ENCODE data around the gene CCSAP. TPM values are rescaled to one million over a fixed set of nuclear protein-coding genes. Genes with fewer than 3 reads are reported as not detected.
"Not testable (repeated sequence)": the region's sequence is repeated elsewhere in the genome, so short reads cannot be mapped to it uniquely, and the experiment has no call there.

CCSAP gene
- total and polyA plus RNA-seq, 7 experiments from 2014 or later = 1.1 to 13.9 (median 12.6) TPM

DNA sequence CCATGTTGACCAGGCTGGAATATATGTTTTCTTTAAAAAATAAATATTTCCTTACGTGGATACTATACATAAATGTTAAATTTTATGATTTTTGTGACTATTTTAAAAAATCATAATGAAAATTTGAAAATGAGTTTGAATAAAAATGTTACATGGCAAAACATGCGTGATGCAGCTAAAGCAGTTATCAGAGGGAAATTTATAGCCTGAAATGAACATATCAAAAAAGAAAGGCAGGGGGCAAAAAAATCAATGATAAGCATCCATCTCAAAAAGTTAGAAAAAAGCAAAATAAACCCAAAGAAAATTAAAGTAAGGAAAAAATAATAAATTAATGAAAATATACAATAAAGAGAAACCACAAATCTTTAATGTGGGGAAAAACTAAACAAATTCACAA, 8.6 kb downstream of the CCSAP start:
- DNase-seq (no peak), ATAC-seq (no peak)
- H3K27ac Mint-ChIP-seq = no peak overlapping the region
- H3K9me3 Mint-ChIP-seq = peaks cover 0 to 7% (median 2%) of the 10 kb centered on the region in 11 donors
- H3K9me3 ChIP-seq (ENCODE audit: control insufficient read depth in 2 of 3, low read length in 3 of 3) = no peaks in the 10 kb centered on the region
- H3K4me1 ChIP-seq (ENCODE audit: control insufficient read depth in 2 of 2, insufficient read depth in 2 of 2, low read length in 2 of 2) = no peaks in the 10 kb centered on the region
- peaks cover 0 to 4% (median 0%) of the 10 kb centered on the region in 3 experiments for H3K36me3 ChIP-seq (ENCODE audit: control insufficient read depth in 2 of 3, insufficient read depth in 3 of 3, low read length in 3 of 3)
- H3K4me1 Mint-ChIP-seq = peaks cover 17 to 31% (median 22%) of the 10 kb centered on the region in 7 donors
- no peak overlapping the region for H3K4me3 Mint-ChIP-seq
- intact Hi-C loops (cut with micrococcal nuclease) = no loop called here
- no peak overlapping the region for H3K4me3 ChIP-seq (ENCODE audit: low read length)
- POLR2A ChIA-PET = no interaction called here
- H3K27me3 ChIP-seq (ENCODE audit: control insufficient read depth in 2 of 2, insufficient read depth in 2 of 2, low read length in 2 of 2) = no peaks in the 10 kb centered on the region
- no peaks in the 10 kb centered on the region for H3K27me3 Mint-ChIP-seq
- CTCF ChIA-PET = no interaction called here
- no peak overlapping the region for H3K27ac ChIP-seq (ENCODE audit: low read depth, low read length)
- peaks cover 4 to 29% (median 15%) of the 10 kb centered on the region in 5 donors for H3K36me3 Mint-ChIP-seq

DNA sequence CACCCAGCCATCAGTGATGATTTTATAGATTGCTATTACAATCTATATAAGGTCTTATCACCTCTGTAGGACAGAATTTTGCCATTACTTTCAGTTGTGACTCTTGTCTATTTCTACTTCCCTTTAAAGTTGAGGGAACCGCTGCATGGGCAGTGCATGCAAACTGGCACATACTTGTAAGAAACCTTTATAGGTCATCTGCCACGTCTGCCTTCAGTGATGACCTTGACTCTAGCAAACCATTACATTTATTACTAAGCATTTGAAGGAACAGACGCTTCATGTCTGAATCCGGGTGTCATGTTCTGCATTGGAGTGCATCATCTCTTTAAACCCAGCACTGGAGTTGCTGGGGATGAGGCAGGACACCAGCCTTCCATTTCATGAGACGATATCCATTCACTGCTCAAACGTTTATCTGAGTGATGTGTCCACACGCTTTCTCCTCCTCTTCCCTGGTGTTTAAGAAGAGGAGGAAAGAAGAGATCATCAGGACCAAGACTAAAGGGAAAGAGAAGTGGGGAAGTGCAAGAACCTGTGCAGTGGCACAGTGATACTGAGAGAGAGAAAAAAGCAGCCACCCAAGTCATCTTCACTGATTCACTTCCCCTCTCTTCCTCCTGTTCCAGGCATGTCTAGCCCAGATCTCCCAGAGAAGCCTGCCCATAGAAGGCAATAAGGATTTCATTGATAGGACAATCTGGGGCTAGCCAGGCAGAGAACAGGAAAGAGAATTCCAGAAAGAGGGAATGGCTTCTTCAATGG, 14.1 kb downstream of the CCSAP start:
- no peaks in the 10 kb centered on the region for H3K27me3 Mint-ChIP-seq
- CTCF ChIA-PET = no interaction called here
- Histone ChIP-seq H3K4me1 (ENCODE audit: control insufficient read depth in 2 of 2, insufficient read depth in 2 of 2, low read length in 2 of 2) (no peaks in the 10 kb centered on the region), H3K4me3 (ENCODE audit: low read length) (no peak overlapping the region), H3K27ac (ENCODE audit: low read depth, low read length) (no peak overlapping the region), H3K27me3 (ENCODE audit: control insufficient read depth in 2 of 2, insufficient read depth in 2 of 2, low read length in 2 of 2) (no peaks in the 10 kb centered on the region), H3K36me3 (ENCODE audit: control insufficient read depth in 2 of 3, insufficient read depth in 3 of 3, low read length in 3 of 3) (peaks cover 0 to 4% (median 2%) of the 10 kb centered on the region in 3 experiments), H3K9me3 (ENCODE audit: control insufficient read depth in 2 of 3, low read length in 3 of 3) (no peaks in the 10 kb centered on the region)
- H3K4me1 Mint-ChIP-seq = peaks cover 0 to 37% (median 16%) of the 10 kb centered on the region in 7 donors
- no peak overlapping the region for H3K4me3 Mint-ChIP-seq
- POLR2A ChIA-PET = no interaction called here
- no peak for DNase-seq
- peak overlapping the region in 3 of 9 donors; percentile 8 to 60 (median 11) for H3K27ac Mint-ChIP-seq
- H3K9me3 Mint-ChIP-seq = peaks cover 0 to 3% (median 0%) of the 10 kb centered on the region in 11 donors
- intact Hi-C loops (cut with micrococcal nuclease) = loop anchor here in 1 of 2 donors (5.0 kb wide), 1 partner anchor 179 kb away; the partner anchor contains the start of gene NUP133
- no peak for ATAC-seq
- H3K36me3 Mint-ChIP-seq = peaks cover 3 to 31% (median 12%) of the 10 kb centered on the region in 5 donors

DNA sequence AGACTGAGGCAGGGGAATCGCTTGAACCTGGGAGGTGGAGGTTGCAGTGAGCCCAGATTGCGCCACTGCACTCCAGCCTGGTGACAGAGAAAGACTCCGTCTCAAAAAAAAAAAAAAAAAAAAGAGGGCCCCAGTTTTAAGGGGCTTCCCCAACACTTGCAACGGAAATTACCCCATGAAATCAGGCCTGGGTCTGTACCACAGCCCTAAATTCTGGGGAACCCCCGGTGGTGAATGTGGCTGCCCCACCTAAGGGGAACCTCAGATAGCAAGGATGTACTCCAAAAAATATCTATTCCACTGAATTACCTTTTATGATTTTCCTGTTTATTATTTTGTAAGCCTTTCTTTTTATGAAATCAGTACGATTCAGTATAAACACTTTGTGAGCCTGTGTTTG, 15.1 kb downstream of the CCSAP start:
- H3K4me3 Mint-ChIP-seq; POLR2A ChIA-PET; H3K4me3 ChIP-seq (ENCODE audit: low read length); H3K36me3 ChIP-seq (ENCODE audit: control insufficient read depth in 2 of 3, insufficient read depth in 3 of 3, low read length in 3 of 3); H3K27ac ChIP-seq (ENCODE audit: low read depth, low read length); CTCF ChIA-PET; H3K27me3 Mint-ChIP-seq; H3K4me1 ChIP-seq (ENCODE audit: control insufficient read depth in 2 of 2, insufficient read depth in 2 of 2, low read length in 2 of 2); H3K9me3 Mint-ChIP-seq; H3K9me3 ChIP-seq (ENCODE audit: control insufficient read depth in 2 of 3, low read length in 3 of 3); H3K27me3 ChIP-seq (ENCODE audit: control insufficient read depth in 2 of 2, insufficient read depth in 2 of 2, low read length in 2 of 2): not testable (repeated sequence)
- ATAC-seq (peak; percentile 77), DNase-seq (peak in 2 of 9 donors; percentile 23 to 35)
- intact Hi-C loops (cut with micrococcal nuclease) = loop anchor here in 1 of 2 donors (5.0 kb wide), 1 partner anchor 180 kb away; the partner anchor contains the start of gene NUP133
- peaks cover 3 to 31% (median 12%) of the 10 kb centered on the region in 5 donors for H3K36me3 Mint-ChIP-seq
- peaks cover 0 to 38% (median 16%) of the 10 kb centered on the region in 7 donors for H3K4me1 Mint-ChIP-seq
- H3K27ac Mint-ChIP-seq = peak overlapping the region in 3 of 9 donors; percentile 56 to 80 (median 58)

DNA sequence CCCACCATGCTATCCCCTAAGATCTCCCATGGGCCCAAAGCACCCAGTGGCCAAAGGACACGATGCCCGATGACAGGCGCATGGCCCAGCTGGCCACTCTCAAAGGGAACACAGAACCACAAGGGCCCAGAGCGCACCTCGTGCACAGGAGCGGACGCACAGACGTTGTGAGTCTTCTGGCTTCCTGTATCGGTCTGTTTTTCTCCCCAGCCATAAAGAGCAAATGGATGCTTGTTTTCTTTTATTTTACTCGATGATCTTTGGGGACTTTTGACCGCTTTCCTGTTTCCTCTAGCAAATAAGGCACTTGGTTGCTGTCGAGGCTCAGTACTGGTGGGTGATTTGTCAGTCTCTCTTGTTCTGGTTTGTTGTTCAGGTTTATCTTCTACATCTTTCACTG, 16.2 kb downstream of the CCSAP start:
- no peaks in the 10 kb centered on the region for H3K4me1 ChIP-seq (ENCODE audit: control insufficient read depth in 2 of 2, insufficient read depth in 2 of 2, low read length in 2 of 2)
- Mint-ChIP-seq H3K27ac (peak overlapping the region in 8 of 9 donors; percentile 64 to 96 (median 92)), H3K27me3 (no peaks in the 10 kb centered on the region), H3K9me3 (no peaks in the 10 kb centered on the region), H3K36me3 (peaks cover 3 to 36% (median 17%) of the 10 kb centered on the region in 5 donors), H3K4me1 (peaks cover 0 to 38% (median 16%) of the 10 kb centered on the region in 7 donors), H3K4me3 (peak overlapping the region in 8 of 10 donors; percentile 42 to 80 (median 75))
- H3K36me3 ChIP-seq (ENCODE audit: control insufficient read depth in 2 of 3, insufficient read depth in 3 of 3, low read length in 3 of 3) = peaks cover 0 to 10% (median 5%) of the 10 kb centered on the region in 3 experiments
- ATAC-seq (no peak), DNase-seq (peak in 3 of 9 donors; percentile 14 to 50 (median 28))
- intact Hi-C loops (cut with micrococcal nuclease) = loop anchor here (1.0 to 5.0 kb wide), 3 partner anchors 16 to 181 kb away; partner anchors contain the start of genes NUP133 (in 1 of the 2) and RAB4A (in 1 of the 2)
- POLR2A ChIA-PET = interaction anchor here (0.9 to 2.5 kb wide), 2 partner anchors 10 to 16 kb away, joined by 3 to 16 read pairs; partner anchors contain the start of gene CCSAP
- CTCF ChIA-PET = no interaction called here
- H3K27me3 ChIP-seq (ENCODE audit: control insufficient read depth in 2 of 2, insufficient read depth in 2 of 2, low read length in 2 of 2) = no peaks in the 10 kb centered on the region
- H3K27ac ChIP-seq (ENCODE audit: low read depth, low read length) = peak overlapping the region; percentile 29
- no peak overlapping the region for H3K4me3 ChIP-seq (ENCODE audit: low read length)
- no peaks in the 10 kb centered on the region for H3K9me3 ChIP-seq (ENCODE audit: control insufficient read depth in 2 of 3, low read length in 3 of 3)

DNA sequence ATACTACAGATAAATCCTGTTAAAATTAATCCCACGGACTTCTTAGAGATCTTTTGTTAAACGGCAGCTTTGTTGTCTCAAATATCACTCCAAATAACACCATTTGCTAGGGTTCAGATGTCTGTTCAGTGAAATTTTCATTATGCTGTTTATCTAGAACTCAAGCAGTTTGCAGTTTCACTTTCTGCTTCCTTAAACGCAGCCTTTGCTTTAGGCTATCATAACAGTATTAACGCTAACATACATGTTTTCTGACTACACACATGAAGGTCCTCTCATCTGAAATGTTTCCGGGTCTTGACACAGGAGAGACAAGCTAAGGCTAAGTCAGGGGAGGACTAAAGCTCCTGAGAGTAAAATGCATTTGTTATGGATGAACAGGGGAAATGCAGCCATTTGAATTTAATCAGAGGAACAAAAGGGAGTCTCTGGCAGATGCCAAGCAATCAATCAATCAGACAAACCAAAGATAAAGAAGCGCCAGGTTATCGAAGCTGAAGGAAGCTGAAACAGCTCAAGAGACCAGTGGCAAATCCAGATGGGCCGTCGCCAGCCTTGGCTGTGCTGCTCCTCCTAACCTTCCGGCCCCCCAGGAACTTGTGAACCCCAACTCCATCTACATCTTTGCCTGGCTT, 16.9 kb downstream of the CCSAP start:
- Histone ChIP-seq H3K36me3 (ENCODE audit: control insufficient read depth in 2 of 3, insufficient read depth in 3 of 3, low read length in 3 of 3) (peaks cover 0 to 10% (median 5%) of the 10 kb centered on the region in 3 experiments), H3K27ac (ENCODE audit: low read depth, low read length) (peak overlapping the region; percentile 29), H3K9me3 (ENCODE audit: control insufficient read depth in 2 of 3, low read length in 3 of 3) (no peaks in the 10 kb centered on the region), H3K4me1 (ENCODE audit: control insufficient read depth in 2 of 2, insufficient read depth in 2 of 2, low read length in 2 of 2) (no peaks in the 10 kb centered on the region), H3K27me3 (ENCODE audit: control insufficient read depth in 2 of 2, insufficient read depth in 2 of 2, low read length in 2 of 2) (no peaks in the 10 kb centered on the region), H3K4me3 (ENCODE audit: low read length) (no peak overlapping the region)
- Mint-ChIP-seq H3K36me3 (peaks cover 3 to 36% (median 19%) of the 10 kb centered on the region in 5 donors), H3K4me3 (peak overlapping the region in 8 of 10 donors; percentile 51 to 81 (median 75)), H3K9me3 (no peaks in the 10 kb centered on the region), H3K27me3 (no peaks in the 10 kb centered on the region), H3K4me1 (peaks cover 0 to 38% (median 16%) of the 10 kb centered on the region in 7 donors), H3K27ac (peak overlapping the region in 8 of 9 donors; percentile 64 to 96 (median 92))
- ATAC-seq (no peak), DNase-seq (peak in 4 of 9 donors; percentile 7 to 30 (median 10))
- intact Hi-C loops (cut with micrococcal nuclease) = loop anchor here (1.0 to 5.0 kb wide), 4 partner anchors 12 to 181 kb away; partner anchors contain the start of genes NUP133 (in 1 of the 2) and RAB4A (in 1 of the 2)
- CTCF ChIA-PET = no interaction called here
- POLR2A ChIA-PET = interaction anchor here (0.9 to 2.5 kb wide), 3 partner anchors 11 to 17 kb away, joined by 3 to 16 read pairs (median 3); partner anchors contain the start of gene CCSAP

DNA sequence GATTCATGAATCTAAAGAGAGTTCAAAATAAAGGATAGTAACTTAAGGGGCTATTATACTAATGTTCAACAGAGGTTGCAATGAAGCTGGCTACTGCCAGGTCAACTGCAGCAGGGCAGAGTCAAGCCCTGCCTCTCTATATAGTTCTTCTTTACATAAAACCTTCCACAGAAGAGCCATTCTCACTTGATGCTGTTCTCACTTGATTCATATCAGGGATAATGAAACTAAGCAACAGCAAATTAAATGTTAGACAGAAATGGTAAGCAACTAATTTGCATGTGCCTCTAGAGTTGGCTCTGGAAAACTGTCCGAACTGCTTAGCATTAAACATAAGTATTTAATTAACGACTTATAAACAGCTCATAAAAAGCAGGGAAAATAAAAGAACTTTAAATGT, 17.4 kb downstream of the CCSAP start:
- no peaks in the 10 kb centered on the region for H3K9me3 ChIP-seq (ENCODE audit: control insufficient read depth in 2 of 3, low read length in 3 of 3)
- no peak overlapping the region for H3K27ac ChIP-seq (ENCODE audit: low read depth, low read length)
- Mint-ChIP-seq H3K9me3 (no peaks in the 10 kb centered on the region), H3K27ac (peak overlapping the region in 7 of 9 donors; percentile 81 to 96 (median 93)), H3K4me1 (peaks cover 0 to 38% (median 16%) of the 10 kb centered on the region in 7 donors), H3K27me3 (no peaks in the 10 kb centered on the region), H3K36me3 (peaks cover 3 to 36% (median 19%) of the 10 kb centered on the region in 5 donors), H3K4me3 (peak overlapping the region in 8 of 10 donors; percentile 0 to 81 (median 75))
- H3K27me3 ChIP-seq (ENCODE audit: control insufficient read depth in 2 of 2, insufficient read depth in 2 of 2, low read length in 2 of 2) = no peaks in the 10 kb centered on the region
- no peak for DNase-seq
- H3K4me3 ChIP-seq (ENCODE audit: low read length) = no peak overlapping the region
- POLR2A ChIA-PET = interaction anchor here (1.2 to 2.5 kb wide), 2 partner anchors 10 to 17 kb away, joined by 3 to 16 read pairs; partner anchors contain the start of gene CCSAP
- CTCF ChIA-PET = no interaction called here
- ATAC-seq = no peak
- intact Hi-C loops (cut with micrococcal nuclease) = loop anchor here in 1 of 2 donors (1.0 to 5.0 kb wide), 2 partner anchors 13 to 182 kb away; partner anchors contain the start of gene NUP133
- peaks cover 0 to 10% (median 5%) of the 10 kb centered on the region in 3 experiments for H3K36me3 ChIP-seq (ENCODE audit: control insufficient read depth in 2 of 3, insufficient read depth in 3 of 3, low read length in 3 of 3)
- no peaks in the 10 kb centered on the region for H3K4me1 ChIP-seq (ENCODE audit: control insufficient read depth in 2 of 2, insufficient read depth in 2 of 2, low read length in 2 of 2)

Measured in naive thymus-derived CD4-positive, alpha-beta T cell (primary cell).